AG04449 (cell line): Measurements from ENCODE around the gene SWSAP1.

Source experiments
- CTCF ChIA-PET: fragments of 350-600 bp; formaldehyde crosslinking; extraction: SDS; loops from one replicate; lab custom pipeline; 2021; ENCODE audit warnings: antibody characterized with exemption; lab: Yijun Ruan, JAX
- POLR2A ChIA-PET: fragments of 400-600, 350-600 bp; formaldehyde crosslinking; extraction: SDS; loops from one replicate; lab custom pipeline; 2020; ENCODE audit warnings: antibody characterized with exemption, inconsistent platforms; lab: Yijun Ruan, JAX
- DNase-seq: peaks from one replicate; pipeline ENCODE4 v3.0.0-alpha.2; 2010; ENCODE audit warnings: low read depth, low spot score
- H3K4me3 ChIP-seq: 2 replicates; pipeline ENCODE4 v1.5.1; 2011; ENCODE audit warnings: low read depth, mild to moderate bottlenecking, control low read depth, low read length
- CTCF ChIP-seq: IDR thresholded peaks from one replicate; pipeline ENCODE4 v1.5.1; 2011; ENCODE audit warnings: mild to moderate bottlenecking, moderate library complexity, low read length, control low read depth, inconsistent platforms; ENCODE audit not compliant: insufficient read depth; ENCODE audit errors: missing control alignments

The SWSAP1 gene

GRCh38 chr19:11421371-11422098 is 47.1 kb downstream of the SWSAP1 start:
- no peak for DNase-seq
- TF ChIP-seq CTCF, result no peak
- no peak overlapping the region for H3K4me3 ChIP-seq
- ChIA-PET POLR2A (no interaction called here), CTCF (interaction anchor here (1.1 to 2.5 kb wide), 4 partner anchors 9 to 40 kb away, joined by 3 to 10 read pairs (median 4); no protein-coding TSS in a partner anchor)

- CTCF ChIA-PET, result interaction anchor here (1.1 to 2.5 kb wide), 6 partner anchors 8 to 127 kb away, joined by 3 to 16 read pairs (median 4); partner anchors contain the start of genes ODAD3, PRKCSH and TSPAN16
- no peak for TF ChIP-seq CTCF
- POLR2A ChIA-PET, result no interaction called here
- peak overlapping the region; percentile 20 for H3K4me3 ChIP-seq
- no peak for DNase-seq
Observed at GRCh38 chr19:11422163-11423065, 47.9 kb downstream of the SWSAP1 start.

GRCh38 chr19:11423164-11423790 is 48.8 kb downstream of the SWSAP1 start:
- no peak for DNase-seq
- ChIA-PET POLR2A (no interaction called here), CTCF (interaction anchor here (0.8 to 2.5 kb wide), 6 partner anchors 11 to 128 kb away, joined by 3 to 16 read pairs (median 4); partner anchors contain the start of genes ODAD3, PRKCSH and TSPAN16)
- no peak overlapping the region for H3K4me3 ChIP-seq
- TF ChIP-seq CTCF, result no peak

- ChIA-PET CTCF (interaction anchor here (0.8 to 2.2 kb wide), 4 partner anchors 10 to 43 kb away, joined by 3 to 16 read pairs (median 4); partner anchors contain the start of genes ODAD3 and PRKCSH), POLR2A (no interaction called here)
- no peak overlapping the region for H3K4me3 ChIP-seq
- TF ChIP-seq CTCF, result no peak
- DNase-seq, result no peak
Observed at GRCh38 chr19:11423791-11424181, 49.3 kb downstream of the SWSAP1 start.
